IMR-90 (cell line): ENCODE data around the gene PTPN22. TPM values are rescaled to one million over a fixed set of nuclear protein-coding genes. Genes with fewer than 3 reads are reported as not detected.

ENCODE experiments used
- ATAC-seq: fragments of 200-7000 bp; cut with Tn5 transposase; 2 replicates; pipeline ENCODE4 v1.9.1; 2020; ENCODE audit warnings: low read depth, mild to moderate bottlenecking, moderate library complexity
- BruUV-seq: library from RNA; stranded (reverse); fragments of 400-500 nt; replicated peaks from 2 replicates; lab custom pipeline; 2021; lab: Mats Ljungman, UMichigan
- CTCF ChIA-PET: fragments of 300-600 bp; formaldehyde crosslinking; extraction: SDS; loops from one replicate; lab custom pipeline; 2021; ENCODE audit warnings: antibody characterized with exemption; lab: Yijun Ruan, JAX
- POLR2A ChIA-PET: fragments of 300-600 bp; sonication (Branson Sonifier 250); formaldehyde crosslinking; loops from one replicate; lab custom pipeline; 2022; ENCODE audit warnings: antibody characterized with exemption; ENCODE audit not compliant: unreplicated experiment; lab: Charles Lee
- DNase-seq: peaks from one replicate; pipeline ENCODE4 v3.0.0; 2013
- H2AFZ ChIP-seq: replicated peaks from 2 replicates; pipeline ENCODE3; 2013; ENCODE audit warnings: low read length, mild to moderate bottlenecking; ENCODE audit not compliant: poor library complexity
- H2AK5ac ChIP-seq: 2 replicates; pipeline ENCODE4 v1.6.1; 2013; ENCODE audit warnings: low read depth, low read length, inconsistent platforms
- H2AK9ac ChIP-seq: replicated peaks from 2 replicates; pipeline ENCODE3; 2013; ENCODE audit warnings: mild to moderate bottlenecking, low read depth, low read length, moderate library complexity; ENCODE audit not compliant: poor library complexity
- H2BK120ac ChIP-seq: 2 replicates; pipeline ENCODE4 v1.6.1; 2013; ENCODE audit warnings: low read depth, low read length, inconsistent platforms
- H2BK15ac ChIP-seq: 3 replicates; pipeline ENCODE4 v1.6.1; 2013; ENCODE audit warnings: low read depth, low read length, inconsistent platforms
- H2BK20ac ChIP-seq: 2 replicates; pipeline ENCODE4 v1.6.1; 2013; ENCODE audit warnings: low read depth, mild to moderate bottlenecking, inconsistent platforms, low read length, moderate library complexity
- H2BK5ac ChIP-seq: 2 replicates; pipeline ENCODE4 v1.6.1; 2013; ENCODE audit warnings: mild to moderate bottlenecking, low read depth, low read length, inconsistent platforms; ENCODE audit not compliant: poor library complexity, severe bottlenecking
- H3K14ac ChIP-seq: replicated peaks from 2 replicates; pipeline ENCODE4 v1.6.1; 2013; ENCODE audit warnings: low read depth, low read length, inconsistent platforms
- H3K18ac ChIP-seq: 2 replicates; pipeline ENCODE4 v1.6.1; 2013; ENCODE audit warnings: low read depth, low read length, control low read depth
- H3K23ac ChIP-seq: 2 replicates; pipeline ENCODE4 v1.6.1; 2013; ENCODE audit warnings: low read depth, low read length, inconsistent platforms
- H3K27ac ChIP-seq: 2 replicates; pipeline ENCODE4 v1.5.1; 2013; ENCODE audit warnings: mild to moderate bottlenecking, control low read depth, low read length; ENCODE audit not compliant: insufficient read depth
- H3K27me3 ChIP-seq: 2 replicates; pipeline ENCODE4 v1.6.1; 2013; ENCODE audit warnings: low read length; ENCODE audit not compliant: control insufficient read depth, insufficient read depth
- H3K36me3 ChIP-seq: 2 replicates; pipeline ENCODE4 v1.6.1; 2013; ENCODE audit warnings: low read length, mixed read lengths; ENCODE audit not compliant: control insufficient read depth, insufficient read depth
- H3K4ac ChIP-seq: 2 replicates; pipeline ENCODE4 v1.6.1; 2013; ENCODE audit warnings: low read depth, low read length, inconsistent platforms
- H3K4me1 ChIP-seq: 2 replicates; pipeline ENCODE4 v1.6.1; 2013; ENCODE audit warnings: low read length, mixed read lengths; ENCODE audit not compliant: control insufficient read depth, insufficient read depth
- H3K4me2 ChIP-seq: 2 replicates; pipeline ENCODE4 v1.6.1; 2013; ENCODE audit warnings: low read depth, mild to moderate bottlenecking, control low read depth, low read length, moderate library complexity
- H3K4me3 ChIP-seq: 2 replicates; pipeline ENCODE4 v1.5.1; 2013; ENCODE audit warnings: low read depth, mild to moderate bottlenecking, control low read depth, low read length, moderate library complexity; ENCODE audit not compliant: insufficient read depth
- H3K56ac ChIP-seq: 2 replicates; pipeline ENCODE4 v1.6.1; 2013; ENCODE audit warnings: low read length, inconsistent platforms; ENCODE audit not compliant: insufficient read depth; ENCODE audit errors: extremely low read depth
- H3K79me1 ChIP-seq, 2 experiments: 2 replicates each; pipeline ENCODE4 v1.6.1; 2013; ENCODE audit warnings: low read length in 2 of 2, inconsistent platforms in 1 of 2, low read depth in 1 of 2
- H3K9ac ChIP-seq: 2 replicates; pipeline ENCODE4 v1.6.1; 2013; ENCODE audit warnings: low read depth, low read length, control low read depth
- H3K9me1 ChIP-seq: 2 replicates; pipeline ENCODE4 v1.6.1; 2013; ENCODE audit warnings: low read length, inconsistent platforms; ENCODE audit not compliant: insufficient read depth
- H3K9me3 ChIP-seq: 2 replicates; pipeline ENCODE4 v1.6.1; 2013; ENCODE audit warnings: low read length; ENCODE audit not compliant: control insufficient read depth, insufficient read depth
- H4K20me1 ChIP-seq: 2 replicates; pipeline ENCODE4 v1.6.1; 2013; ENCODE audit warnings: low read length, inconsistent platforms; ENCODE audit not compliant: insufficient read depth
- H4K5ac ChIP-seq: 2 replicates; pipeline ENCODE4 v1.6.1; 2013; ENCODE audit warnings: mild to moderate bottlenecking, low read depth, low read length, control low read depth
- H4K8ac ChIP-seq, 2 experiments: 2 replicates each; pipeline ENCODE4 v1.6.1; 2013; ENCODE audit warnings: low read depth in 2 of 2, low read length in 2 of 2, control low read depth in 1 of 2, inconsistent platforms in 1 of 2
- H4K91ac ChIP-seq: 2 replicates; pipeline ENCODE4 v1.6.1; 2013; ENCODE audit warnings: low read depth, low read length, inconsistent platforms; ENCODE audit not compliant: insufficient read depth
- BHLHE40 ChIP-seq: fragments of 150-350 bp; IDR thresholded peaks from 2 replicates; pipeline ENCODE4 v1.6.1; 2016; ENCODE audit warnings: mild to moderate bottlenecking, low read depth, low read length
- CHD1 ChIP-seq: IDR thresholded peaks from 2 replicates; pipeline ENCODE4 v1.6.1; 2012; ENCODE audit warnings: low read depth, low read length, improper control_type of control experiment
- ELK1 ChIP-seq: fragments of 150-350 bp; IDR thresholded peaks from 2 replicates; pipeline ENCODE4 v1.6.1; 2016; ENCODE audit warnings: low read depth, mild to moderate bottlenecking, low read length, moderate library complexity, borderline replicate concordance
- MAFK ChIP-seq: IDR thresholded peaks from 2 replicates; pipeline ENCODE4 v1.6.1; 2012; ENCODE audit warnings: low read depth, low read length, improper control_type of control experiment
- MAZ ChIP-seq: IDR thresholded peaks from 2 replicates; pipeline ENCODE4 v1.6.1; 2012; ENCODE audit warnings: low read depth, mild to moderate bottlenecking, low read length, improper control_type of control experiment, moderate library complexity, borderline replicate concordance
- MXI1 ChIP-seq: IDR thresholded peaks from 2 replicates; pipeline ENCODE4 v1.6.1; 2012; ENCODE audit warnings: low read depth, mild to moderate bottlenecking, low read length, moderate library complexity, borderline replicate concordance
- POLR2A ChIP-seq: IDR thresholded peaks from 2 replicates; pipeline ENCODE4 v1.6.1; 2012; ENCODE audit warnings: mild to moderate bottlenecking, low read depth, low read length
- RAD21 ChIP-seq: IDR thresholded peaks from 2 replicates; pipeline ENCODE4 v1.6.1; 2012; ENCODE audit warnings: low read length, improper control_type of control experiment
- RCOR1 ChIP-seq: IDR thresholded peaks from 2 replicates; pipeline ENCODE4 v1.6.1; 2012; ENCODE audit warnings: mild to moderate bottlenecking, low read length, improper control_type of control experiment; ENCODE audit not compliant: insufficient replicate concordance
- SMC3 ChIP-seq: fragments of 150-350 bp; IDR thresholded peaks from 2 replicates; pipeline ENCODE4 v1.6.1; 2016; ENCODE audit warnings: low read depth, mild to moderate bottlenecking, antibody characterized with exemption, low read length, moderate library complexity
- WGBS, 2 experiments: methylation state at CpG; one replicate each; pipeline versions ENCODE4 v1.1.5 to v1.1.7; 2013; ENCODE audit warnings: missing lambda C conversion rate in 2 of 2; ENCODE audit not compliant: insufficient read length in 1 of 2; ENCODE audit errors: extremely low coverage in 2 of 2; 5-methylcytosine and 5-hydroxymethylcytosine counted together
- dilution Hi-C: fragments of 300-500 bp; cut with HindIII; formaldehyde crosslinking; loops from one replicate; pipeline ENCODE4 v1.14.3; 2018; ENCODE audit warnings: low sequenced_read_pairs; ENCODE audit not compliant: unreplicated experiment
- in situ Hi-C: fragments of 300-500 bp; cut with MboI; formaldehyde crosslinking; loops from 3 replicates; pipeline ENCODE4 v1.14.3; 2019; ENCODE audit warnings: low sequenced_read_pairs, inconsistent platforms, mixed read lengths
- intact Hi-C: fragments of 100-400 bp; cut with micrococcal nuclease; formaldehyde crosslinking; loops from 2 replicates; pipeline ENCODE4 v1.10.0; 2022
- polyA plus RNA-seq, 3 experiments: library from polyadenylated mRNA; depleted of rRNA; stranded (reverse); fragments of >200 nt; gene quantifications; 2 replicates each; pipeline ENCODE4 v1.2.3, GENCODE V29; 2012; ENCODE audit warnings: low replicate concordance in 1 of 3
- total RNA-seq: library from RNA; depleted of rRNA; stranded (reverse); fragments of >200 nt; gene quantifications from 2 replicates; pipeline ENCODE4 v1.2.3, GENCODE V29; 2012
- TF ChIP-seq, protein P1 (sequence below): fragments of 150-350 bp; IDR thresholded peaks from 2 replicates; pipeline ENCODE4 v1.6.1; 2017; ENCODE audit warnings: mild to moderate bottlenecking, antibody characterized with exemption, low read length, low read depth

Gene PTPN22
- total and polyA plus RNA-seq, 2 of the 4 experiments (the other 2 are of a cell fraction) = 0.14 to 0.18 TPM

DNA sequence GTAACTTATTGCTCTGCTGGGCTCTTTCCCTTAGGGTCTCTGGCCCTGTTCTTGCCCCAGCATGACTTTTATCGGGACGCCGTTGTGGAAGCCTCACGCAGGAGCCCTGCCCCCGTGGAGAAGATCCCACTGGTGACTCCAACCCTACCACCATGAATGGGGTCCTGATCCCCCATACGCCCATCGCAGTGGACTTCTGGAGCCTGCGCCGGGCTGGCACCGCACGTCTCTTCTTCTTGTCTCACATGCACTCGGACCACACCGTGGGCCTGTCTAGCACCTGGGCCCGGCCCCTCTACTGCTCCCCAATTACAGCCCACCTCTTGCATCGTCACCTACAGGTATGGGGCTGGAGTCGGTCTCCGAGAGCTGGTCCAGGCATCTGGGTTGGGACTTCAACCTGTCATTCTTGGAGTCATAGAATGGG, 33.9 kb upstream of the PTPN22 start:
- WGBS, 2 experiments = 0% methylated on average over 3 of the region's 17 CpGs; no CpG with 5 or more reads in 1 of the 2 experiments
- peak overlapping the region; percentile 58 for H3K4me3 ChIP-seq
- H4K91ac ChIP-seq = peak overlapping the region; percentile 62
- no peaks in the 10 kb centered on the region for H3K27me3 ChIP-seq
- H3K18ac ChIP-seq = no peak overlapping the region; the same call in 1 of the 2 replicates
- ATAC-seq (no peak), DNase-seq (no peak)
- H3K23ac ChIP-seq = peak overlapping the region; percentile 9
- CTCF ChIA-PET = interaction anchor here (0.6 to 1.0 kb wide), 2 partner anchors 24 to 32 kb away, joined by 3 read pairs; partner anchors contain the start of gene HIPK1
- H2BK15ac ChIP-seq = no peak overlapping the region
- no peaks in the 10 kb centered on the region for H3K4me1 ChIP-seq
- H3K9ac ChIP-seq = peak overlapping the region; percentile 65
- H3K9me1 ChIP-seq = peaks cover 3% of the 10 kb centered on the region
- H2BK20ac ChIP-seq = no peak overlapping the region
- no peak overlapping the region; the same call in 1 of the 2 replicates for H4K5ac ChIP-seq
- peak overlapping the region; percentile 73 for H3K56ac ChIP-seq
- H3K14ac ChIP-seq = peak overlapping the region; percentile 49; the same call in 1 of the 2 replicates
- intact Hi-C loops (loop anchor here (1.0 to 10.0 kb wide), 5 partner anchors 24 to 511 kb away; partner anchors contain the start of genes HIPK1, MAGI3 and PHTF1), in situ Hi-C loops (loop anchor here (25.0 kb wide), 1 partner anchor 768 kb away; no protein-coding TSS in a partner anchor), dilution Hi-C loops (no loop called here)
- POLR2A ChIA-PET = no interaction called here
- BruUV-seq = TSS peak; percentile 86
- H2AFZ ChIP-seq = peak overlapping the region; percentile 91
- peak overlapping the region; percentile 63 for H3K4ac ChIP-seq
- peak overlapping the region; percentile 52; the same call in 1 of the 2 replicates for H3K27ac ChIP-seq
- H3K36me3 ChIP-seq = peaks cover 5% of the 10 kb centered on the region; the same call in 1 of the 2 replicates
- peak overlapping the region; percentile 16; the same call in 1 of the 2 replicates for H2BK120ac ChIP-seq
- no peaks in the 10 kb centered on the region for H4K20me1 ChIP-seq
- H2AK5ac ChIP-seq = peak overlapping the region; percentile 52
- H2AK9ac ChIP-seq = peak overlapping the region; percentile 96
- H2BK5ac ChIP-seq = peak overlapping the region; percentile 7
- peak overlapping the region; percentile 84 for H3K4me2 ChIP-seq
- no peak for TF ChIP-seq CHD1
- no peak for TF ChIP-seq POLR2A
- TF ChIP-seq RAD21 = no peak
- no peak for TF ChIP-seq ELK1
- TF ChIP-seq, protein P1, sequence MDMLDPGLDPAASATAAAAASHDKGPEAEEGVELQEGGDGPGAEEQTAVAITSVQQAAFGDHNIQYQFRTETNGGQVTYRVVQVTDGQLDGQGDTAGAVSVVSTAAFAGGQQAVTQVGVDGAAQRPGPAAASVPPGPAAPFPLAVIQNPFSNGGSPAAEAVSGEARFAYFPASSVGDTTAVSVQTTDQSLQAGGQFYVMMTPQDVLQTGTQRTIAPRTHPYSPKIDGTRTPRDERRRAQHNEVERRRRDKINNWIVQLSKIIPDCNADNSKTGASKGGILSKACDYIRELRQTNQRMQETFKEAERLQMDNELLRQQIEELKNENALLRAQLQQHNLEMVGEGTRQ = no peak
- no peak for TF ChIP-seq MAZ
- no peak for TF ChIP-seq MAFK
- TF ChIP-seq MXI1 = no peak
- TF ChIP-seq BHLHE40 = no peak
- TF ChIP-seq SMC3 = no peak
- TF ChIP-seq RCOR1 = no peak
- no peaks in the 10 kb centered on the region for H3K9me3 ChIP-seq
- H3K79me1 ChIP-seq = peaks cover 29 to 44% of the 10 kb centered on the region in 2 experiments
- peak overlapping the region; percentile 41 to 72 for H4K8ac ChIP-seq
